Mesenteric fat pad (tissue), 1 donor: ENCODE results near the gene PRR15. TPM values are rescaled to one million over a fixed set of nuclear protein-coding genes. Genes with fewer than 3 reads are reported as not detected.

Experiments
- DNase-seq: peaks from one replicate; pipeline ENCODE4 v3.0.0-alpha.2; 2020; ENCODE audit warnings: low spot score
- total RNA-seq: library from RNA; stranded (reverse); fragmentation: NEBNext Ultra II Directional; extraction: Animal tissue kit (Norgen Biotek cat#: 25700); gene quantifications from one replicate; pipeline ENCODE4 v1.2.1, GENCODE V29; 2021
- donor health status: DM: yes; HTN: yes; CAD: no.

The PRR15 gene
- total RNA-seq, 1 donor from 2014 or later = 3.1 TPM

DNA sequence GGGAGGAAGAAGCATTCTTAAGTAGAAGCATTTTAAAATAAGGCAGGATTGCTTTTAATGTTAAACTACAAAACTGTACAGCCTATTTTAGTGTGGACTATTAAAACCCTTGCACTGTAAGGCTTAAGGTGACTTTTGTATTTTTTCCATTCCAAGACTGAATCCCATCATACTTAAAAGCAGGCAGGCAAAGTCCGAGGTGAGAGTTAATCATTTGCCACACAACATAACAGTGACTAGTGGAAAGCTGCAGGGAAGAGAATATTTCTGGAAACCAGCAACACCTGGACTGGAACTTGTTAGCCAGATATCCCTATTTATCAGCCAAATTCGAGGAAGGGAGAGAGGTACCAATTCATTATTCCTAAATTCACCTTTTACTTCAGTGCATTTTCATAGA is 3.5 kb downstream of the PRR15 start:
- no peak for DNase-seq

DNA sequence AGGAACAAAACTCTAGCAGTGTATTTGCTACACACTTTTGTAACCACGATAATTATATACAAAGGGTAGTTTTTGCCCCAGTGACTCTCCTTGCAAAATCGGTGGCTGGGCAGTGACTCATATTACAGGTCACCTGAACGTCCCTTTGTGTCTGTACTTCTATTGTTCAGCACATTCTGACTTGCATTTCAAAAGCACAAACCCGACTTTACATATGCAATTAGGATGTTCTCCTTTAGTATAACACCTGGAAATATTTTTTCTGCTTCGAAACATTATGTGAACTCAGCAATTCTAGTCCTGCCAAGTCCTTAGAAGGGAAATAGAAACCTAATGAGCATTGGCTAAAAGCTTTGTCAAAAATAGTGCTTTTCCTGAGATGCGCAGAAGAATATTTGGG is 6.0 kb downstream of the PRR15 start:
- DNase-seq = no peak

DNA sequence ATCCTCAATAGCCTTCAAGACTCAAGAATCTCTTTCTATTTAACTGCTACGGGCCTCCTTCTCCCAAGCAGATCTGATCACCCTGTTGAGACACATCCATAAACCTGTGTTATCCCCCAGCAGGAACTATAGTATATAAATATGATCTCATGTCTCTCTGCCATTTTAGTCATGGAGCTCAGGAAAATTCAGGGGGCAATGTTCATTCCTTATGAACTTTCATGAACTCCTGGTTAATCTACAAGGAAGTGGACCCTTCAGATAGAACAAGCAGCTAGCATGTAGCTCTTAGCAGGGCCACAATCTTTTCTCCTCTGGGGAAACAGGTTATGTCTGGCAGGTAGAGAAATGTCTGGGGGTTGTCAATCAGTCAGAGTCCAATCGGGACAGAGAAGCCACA is 8.9 kb downstream of the PRR15 start:
- no peak for DNase-seq

DNA sequence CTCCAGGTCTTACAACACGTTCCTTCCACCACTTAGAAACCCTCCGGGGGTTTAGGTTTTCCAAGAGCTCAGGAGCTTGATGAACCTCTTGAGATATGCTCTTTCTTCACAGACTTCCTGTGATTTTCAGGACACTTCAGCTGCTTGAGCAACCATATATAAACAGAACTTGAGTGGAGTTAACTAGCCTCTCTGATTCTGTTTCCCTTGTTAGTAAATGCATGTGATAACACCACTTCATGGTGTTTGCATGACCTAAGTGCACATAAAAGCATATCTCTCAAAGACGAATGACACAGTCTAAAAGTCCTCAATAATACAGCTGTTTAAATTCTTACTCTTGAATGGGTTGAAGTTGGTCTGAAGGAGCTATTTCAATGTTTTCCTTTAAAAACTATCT is 9.9 kb downstream of the PRR15 start:
- no peak for DNase-seq

DNA sequence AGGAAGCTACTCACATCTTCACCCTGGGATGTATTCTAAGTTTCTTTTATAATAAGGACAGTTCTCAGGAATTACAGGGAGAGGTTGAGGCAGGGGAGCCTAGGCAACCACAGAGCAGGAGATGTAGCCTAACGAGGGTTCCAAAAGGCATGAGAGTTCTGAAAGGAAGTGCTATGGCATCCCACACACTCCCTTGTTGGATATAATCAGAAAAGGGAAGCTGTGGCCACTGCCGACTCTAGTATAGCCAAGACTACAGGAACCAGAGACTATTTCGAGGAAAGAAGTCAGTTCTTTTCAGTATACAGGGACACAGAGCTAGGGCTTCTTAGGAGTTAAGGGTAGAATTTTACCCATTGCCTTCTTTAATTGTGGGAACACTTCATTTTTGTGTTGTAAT is 11.0 kb downstream of the PRR15 start:
- DNase-seq = no peak

DNA sequence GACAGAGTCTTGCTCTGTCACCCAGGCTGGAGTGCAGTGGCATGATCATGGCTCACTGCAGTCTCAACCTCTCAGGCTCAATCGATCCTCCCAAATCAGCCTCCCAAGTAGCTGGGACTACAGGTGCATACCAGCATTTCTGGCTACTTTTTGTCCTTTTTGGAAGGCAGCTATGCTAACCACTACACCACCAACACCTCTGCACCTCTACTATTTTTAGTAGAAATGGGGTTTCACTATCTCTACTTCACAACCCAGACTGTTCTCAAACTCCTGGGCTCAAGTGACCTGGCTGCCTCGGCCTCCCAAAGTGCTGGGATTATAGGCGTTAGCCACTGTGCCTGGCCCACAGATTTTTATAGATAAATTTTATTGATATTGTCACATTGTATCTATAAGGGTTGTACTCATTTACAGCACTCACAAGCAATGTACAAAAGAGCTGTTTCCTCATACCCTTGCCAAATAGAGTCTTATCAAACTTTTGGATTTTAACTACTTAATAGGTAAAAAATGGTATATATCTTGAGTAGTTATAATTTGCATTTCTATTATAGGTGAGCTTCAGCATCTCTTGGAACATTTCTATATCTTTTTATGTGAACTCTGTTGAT is 23.7 kb downstream of the PRR15 start:
- no peak for DNase-seq

DNA sequence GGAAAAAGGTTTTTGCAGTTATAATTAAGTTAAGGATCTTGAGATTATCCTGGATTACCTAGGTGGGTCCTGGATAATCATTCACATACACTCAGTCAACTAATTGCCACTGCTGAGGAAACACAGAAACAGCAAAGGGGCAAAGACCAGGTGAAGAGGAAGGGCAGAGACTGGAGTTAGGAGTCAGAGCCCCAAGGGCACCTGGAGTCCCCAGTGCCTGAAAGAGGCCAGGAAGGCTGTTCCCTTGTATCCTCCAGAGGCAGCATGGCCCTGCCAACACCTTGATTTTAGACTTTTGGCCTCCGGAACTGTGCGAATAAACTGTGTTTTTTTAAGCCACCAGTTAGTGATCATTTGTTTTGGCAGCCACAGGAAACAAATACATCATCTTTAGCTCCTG is 24.6 kb downstream of the PRR15 start:
- no peak for DNase-seq

DNA sequence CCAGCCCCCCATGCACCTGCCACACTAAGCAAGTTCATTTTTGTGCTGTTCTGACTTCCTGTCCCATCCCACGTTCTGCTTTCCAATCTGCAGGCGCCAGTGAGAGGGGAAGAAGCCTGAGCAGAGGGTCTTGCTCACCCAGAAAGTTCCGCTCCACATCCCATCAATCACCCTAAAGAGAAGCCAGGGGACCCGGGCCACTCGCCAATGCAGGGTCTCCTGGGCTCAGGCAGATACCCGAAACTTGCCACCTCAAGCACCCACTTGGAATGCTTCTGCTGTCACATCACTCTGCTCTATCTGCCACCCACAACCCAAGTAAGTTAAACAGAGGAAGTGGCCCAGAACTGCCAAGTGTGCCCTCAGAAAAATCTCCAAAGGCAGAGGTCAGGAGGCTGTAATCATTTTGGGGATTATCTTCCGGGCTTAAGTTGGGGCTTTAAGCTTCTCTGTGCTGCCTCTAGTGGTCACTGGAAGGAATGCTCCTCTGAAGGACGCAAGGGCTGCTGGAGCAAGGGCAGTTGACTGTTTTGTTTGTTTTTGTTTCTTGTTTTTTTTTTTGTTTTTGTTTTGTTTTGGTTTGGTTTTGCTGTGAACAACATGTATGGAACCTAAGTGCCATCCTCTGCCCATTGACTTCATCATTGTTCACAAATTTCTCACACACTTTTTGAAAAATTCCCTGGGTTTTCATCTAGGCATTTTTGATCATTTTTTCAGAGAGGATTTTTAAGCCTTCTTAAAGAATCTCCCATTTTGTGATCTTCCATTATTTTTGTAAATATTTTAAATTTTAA is 25.5 kb downstream of the PRR15 start:
- DNase-seq = no peak

DNA sequence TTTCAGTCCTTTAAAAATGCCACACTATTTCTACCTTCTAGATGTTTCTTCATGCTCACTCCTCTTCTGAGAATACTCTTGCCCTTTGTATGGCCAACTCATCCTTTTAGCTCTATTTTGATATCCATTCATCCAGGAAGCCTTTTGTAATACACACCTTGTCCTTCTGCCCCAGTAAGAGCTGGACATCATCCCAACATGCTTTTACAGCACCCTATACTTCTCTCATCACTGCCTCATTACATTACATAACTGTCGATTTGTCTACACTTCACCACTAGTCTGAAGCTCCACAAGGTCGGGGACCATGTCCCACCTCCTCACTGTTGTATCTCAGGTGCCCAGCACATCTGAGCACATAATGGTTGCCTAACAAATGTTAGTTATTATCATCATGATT is 29.2 kb downstream of the PRR15 start:
- no peak for DNase-seq

DNA sequence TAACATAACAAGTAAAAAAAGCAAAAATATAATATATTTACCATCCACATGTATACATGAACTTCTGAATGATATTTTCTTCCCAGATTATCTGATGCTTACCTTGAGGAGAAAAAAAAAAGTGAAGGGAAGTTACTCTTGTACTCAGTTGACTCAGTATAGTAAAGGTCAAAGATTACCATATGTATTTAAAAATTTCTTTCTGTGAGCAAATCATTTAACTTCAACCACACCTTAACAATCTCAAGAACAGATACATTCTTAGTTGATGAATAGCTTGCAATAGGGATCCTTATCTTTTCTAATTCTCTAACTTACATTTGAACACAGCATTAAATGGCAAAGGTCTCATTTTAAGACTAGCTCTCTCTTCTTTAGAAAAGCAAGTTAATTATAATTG is 29.8 kb downstream of the PRR15 start:
- DNase-seq = no peak

DNA sequence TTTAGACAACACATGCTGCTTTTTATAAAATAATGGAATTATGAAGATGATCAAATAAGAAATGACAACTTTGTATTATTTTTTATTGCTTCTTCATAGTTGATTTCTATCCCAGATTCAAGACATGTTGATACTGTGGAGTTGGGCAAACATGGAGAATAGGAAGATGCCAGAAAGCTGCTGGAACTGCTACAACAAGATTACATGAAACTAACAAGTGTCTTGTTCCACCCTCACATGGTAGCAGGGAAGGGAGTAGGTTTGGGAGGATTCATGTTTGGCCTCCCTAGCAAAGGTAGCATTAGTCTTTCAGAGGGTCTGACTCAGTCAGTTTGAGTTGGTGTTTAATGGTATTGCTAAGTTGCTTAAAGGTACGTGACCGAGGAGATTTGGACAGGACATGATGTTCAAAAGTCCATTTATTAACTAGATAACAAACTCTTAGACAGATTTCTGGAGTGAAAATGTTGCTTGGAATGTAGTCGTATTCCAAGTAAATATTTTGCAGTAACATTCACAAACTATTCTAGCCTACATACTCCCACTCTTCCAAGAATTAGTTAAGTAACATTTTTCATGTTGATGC is 33.1 kb downstream of the PRR15 start:
- DNase-seq = no peak

DNA sequence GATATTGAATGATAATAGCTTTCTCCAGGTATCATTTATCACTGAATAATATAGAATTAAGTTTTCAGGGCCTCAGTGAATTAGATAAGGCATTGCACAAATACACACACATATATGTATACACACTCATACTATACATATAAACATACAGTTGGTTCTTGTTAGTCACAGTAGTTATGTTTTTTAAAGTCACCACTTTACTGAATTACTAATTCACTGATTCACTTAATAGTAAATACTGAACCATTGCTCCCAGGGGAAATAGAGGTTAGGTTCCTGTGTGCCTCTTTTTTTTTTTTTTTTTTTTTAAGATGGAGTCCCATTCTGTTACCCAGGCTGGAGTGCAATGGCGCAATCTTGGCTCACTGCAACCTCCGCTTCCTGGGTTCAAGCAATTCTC is 33.6 kb downstream of the PRR15 start:
- DNase-seq = no peak

DNA sequence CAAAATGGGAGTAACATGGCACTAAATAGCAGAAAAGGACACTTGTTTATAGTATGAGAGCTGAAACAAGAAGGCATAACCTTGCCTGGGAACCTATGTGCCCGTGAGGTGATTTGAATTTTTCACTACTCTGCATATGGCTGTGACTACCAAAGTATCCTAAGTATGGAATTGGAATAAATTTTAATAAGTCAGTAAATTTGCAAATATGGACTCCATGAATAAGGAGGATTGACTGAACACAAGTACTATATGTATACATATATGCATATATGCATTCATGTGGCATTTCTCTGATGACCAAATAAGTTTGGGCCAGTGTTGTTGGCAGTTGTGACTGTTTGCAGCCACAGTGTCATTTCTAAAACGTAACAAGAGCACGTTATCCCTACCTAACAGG is 34.5 kb downstream of the PRR15 start:
- no peak for DNase-seq

DNA sequence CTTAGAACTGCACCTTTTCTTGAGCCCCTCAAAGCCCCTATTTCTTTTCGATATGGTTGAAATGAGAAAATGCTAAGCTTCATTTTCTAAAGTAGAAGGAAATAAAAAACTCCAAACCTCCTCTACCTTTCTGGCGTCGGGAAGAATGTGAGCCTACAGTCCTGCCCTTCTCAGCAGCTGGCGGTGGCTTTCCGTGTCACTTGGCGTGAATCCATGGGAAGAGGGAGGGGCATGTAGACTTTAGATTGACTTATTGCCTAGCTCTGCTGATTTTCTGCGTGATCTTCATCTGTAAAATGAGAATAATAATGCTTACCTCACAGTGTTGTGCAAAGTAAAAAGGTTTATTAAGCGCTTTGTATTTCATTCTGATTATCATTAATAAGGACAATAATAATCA is 35.0 kb downstream of the PRR15 start:
- DNase-seq = no peak

DNA sequence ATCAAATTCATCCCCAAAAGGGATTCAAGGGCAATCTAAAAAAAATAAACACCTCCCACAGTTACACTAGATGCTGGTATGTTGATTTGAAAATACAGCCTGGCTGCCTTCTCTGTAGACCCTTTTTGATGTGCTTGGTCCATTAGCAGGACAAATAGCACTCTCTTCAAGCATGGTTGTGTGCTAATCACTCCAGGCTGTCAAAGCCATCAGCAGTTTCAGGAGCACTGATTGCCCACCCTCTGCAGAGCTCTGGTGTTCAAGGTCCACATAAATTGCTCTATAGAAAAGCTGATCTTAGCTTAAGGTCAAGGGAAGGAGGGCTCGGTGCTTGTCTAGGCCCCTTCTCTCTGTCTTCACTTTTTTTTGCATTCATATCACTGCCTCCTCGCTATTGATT is 35.4 kb downstream of the PRR15 start:
- DNase-seq = no peak

DNA sequence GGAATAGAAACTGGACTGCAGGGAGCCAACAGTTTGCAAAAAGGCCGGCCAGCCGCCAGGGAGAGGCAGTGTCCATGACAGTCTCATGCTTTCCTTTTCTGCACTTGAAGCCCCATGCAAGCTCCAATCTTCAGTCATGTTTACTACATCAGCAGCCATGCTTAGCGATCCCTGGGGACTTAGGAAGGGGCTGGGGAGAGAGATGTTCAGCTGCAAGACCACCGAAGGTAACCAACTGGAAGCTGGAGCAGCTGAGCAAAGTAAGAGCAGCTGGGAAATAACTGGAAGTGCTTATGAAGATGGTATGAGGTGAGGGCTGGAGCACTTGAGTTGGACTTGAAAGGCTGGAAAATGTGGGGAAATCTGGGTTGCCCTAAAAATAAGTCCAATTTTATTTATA is 37.0 kb downstream of the PRR15 start:
- no peak for DNase-seq

DNA sequence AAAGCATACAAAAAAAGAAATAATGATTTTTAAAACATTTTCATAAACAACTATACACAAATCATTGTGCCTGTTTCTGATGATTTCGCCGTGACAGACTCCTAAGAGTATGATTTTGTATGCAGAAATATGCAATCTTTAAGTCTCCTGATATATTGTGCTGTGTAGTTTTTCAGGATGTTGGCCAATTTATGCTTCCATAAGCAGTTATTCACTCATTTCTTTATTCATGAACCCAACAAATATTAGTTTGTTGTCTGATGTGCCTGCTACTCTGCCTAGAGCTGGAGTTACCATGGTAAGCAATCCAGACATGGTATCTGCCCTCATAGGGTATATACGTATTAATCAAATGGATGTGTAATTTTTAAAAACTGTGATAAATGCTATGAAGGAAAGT is 40.4 kb downstream of the PRR15 start:
- DNase-seq = no peak

DNA sequence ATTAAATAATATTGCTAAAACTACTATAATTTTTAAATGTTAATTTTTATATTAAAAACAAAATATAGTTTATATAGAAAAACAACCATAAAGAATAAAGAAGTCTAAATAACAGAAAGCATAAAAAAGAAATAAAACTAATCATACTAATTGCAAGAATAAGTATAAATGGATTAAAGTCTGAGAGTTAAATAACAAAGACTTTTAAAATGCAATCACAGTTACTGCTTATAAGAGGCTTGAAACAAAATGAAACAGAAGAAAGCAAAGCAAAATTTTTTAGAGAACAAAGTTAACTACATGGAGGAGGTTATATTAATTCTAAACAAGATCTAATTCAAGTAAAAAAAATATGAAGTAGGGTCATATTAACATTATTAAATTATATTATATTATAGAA is 41.1 kb downstream of the PRR15 start:
- DNase-seq = no peak

DNA sequence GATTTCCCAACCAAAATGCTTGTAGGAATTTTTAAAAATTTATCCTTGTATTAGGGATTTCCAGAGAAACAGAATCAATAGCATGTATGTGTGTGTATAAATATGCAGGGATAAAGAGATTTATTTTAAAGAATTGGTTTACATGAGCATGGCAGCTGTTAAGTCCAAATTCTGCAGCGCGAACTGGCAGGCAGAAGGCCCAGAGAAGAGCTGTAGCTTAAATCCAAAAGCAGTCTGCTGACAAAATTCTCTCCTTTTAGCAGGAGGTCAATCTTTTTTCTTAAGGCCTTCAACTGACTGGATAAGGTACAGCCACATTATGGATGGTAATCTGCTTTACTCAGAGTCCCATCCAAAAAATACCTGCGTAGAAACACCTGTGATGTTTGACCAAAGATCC is 42.0 kb downstream of the PRR15 start:
- no peak for DNase-seq

DNA sequence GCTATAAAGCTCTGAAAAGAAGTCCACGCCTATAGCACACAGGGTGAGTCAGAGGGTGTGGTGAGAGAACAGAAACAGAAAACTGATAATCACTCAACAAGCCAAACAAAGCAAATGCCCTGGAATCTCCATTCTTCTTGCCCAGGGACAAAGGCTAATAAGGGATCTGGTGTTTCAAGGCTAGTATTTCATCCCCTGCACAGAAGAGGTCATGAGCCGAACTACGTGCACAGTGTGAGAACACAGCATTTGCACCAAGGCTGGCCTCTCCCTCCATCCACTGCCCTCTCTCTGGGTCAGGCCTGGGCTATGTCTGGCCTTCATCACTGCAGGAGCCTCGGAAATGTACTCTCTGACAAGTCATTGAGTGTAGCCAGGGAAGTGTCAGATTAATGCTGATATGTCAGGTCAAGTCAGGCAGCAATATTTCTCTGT is 42.7 kb downstream of the PRR15 start:
- DNase-seq = no peak

DNA sequence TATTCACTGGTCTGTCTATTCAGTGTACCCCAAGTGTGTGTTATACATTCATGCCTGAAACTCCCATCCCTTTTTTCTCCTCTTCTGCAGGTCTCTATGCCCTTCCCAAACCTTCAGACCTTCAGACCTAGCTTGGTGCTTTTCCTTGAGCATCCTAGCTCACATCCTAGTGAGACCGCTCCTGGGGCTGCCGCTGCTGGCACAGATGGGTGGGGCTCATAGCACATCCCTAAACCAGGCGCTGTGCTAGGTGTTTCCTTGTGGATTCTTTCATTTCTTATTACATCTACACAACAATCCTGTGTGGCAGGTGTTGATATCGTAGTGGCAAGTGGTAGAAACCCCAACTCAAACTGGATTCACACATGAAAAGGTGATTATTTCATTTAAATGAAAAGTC is 43.2 kb downstream of the PRR15 start:
- DNase-seq = no peak

DNA sequence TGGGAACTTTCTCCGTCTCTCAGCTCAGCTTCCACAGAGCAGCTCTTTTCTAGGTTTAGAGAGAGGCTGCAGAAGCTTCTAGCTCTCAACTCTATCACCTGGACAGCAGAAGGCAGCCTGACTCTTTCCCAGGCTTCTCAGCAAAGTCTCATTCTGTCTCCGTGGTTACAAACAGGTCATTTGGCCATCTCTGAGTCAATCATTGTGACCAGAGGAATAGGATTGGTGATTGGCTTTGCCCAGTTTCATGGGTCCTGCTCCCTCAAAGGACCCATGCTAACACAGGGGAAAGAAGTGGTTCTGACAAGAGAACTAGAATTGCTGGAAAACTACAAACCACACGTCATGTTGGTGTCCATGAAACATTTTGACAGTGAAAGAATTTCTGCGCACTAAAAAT is 43.6 kb downstream of the PRR15 start:
- DNase-seq = no peak

DNA sequence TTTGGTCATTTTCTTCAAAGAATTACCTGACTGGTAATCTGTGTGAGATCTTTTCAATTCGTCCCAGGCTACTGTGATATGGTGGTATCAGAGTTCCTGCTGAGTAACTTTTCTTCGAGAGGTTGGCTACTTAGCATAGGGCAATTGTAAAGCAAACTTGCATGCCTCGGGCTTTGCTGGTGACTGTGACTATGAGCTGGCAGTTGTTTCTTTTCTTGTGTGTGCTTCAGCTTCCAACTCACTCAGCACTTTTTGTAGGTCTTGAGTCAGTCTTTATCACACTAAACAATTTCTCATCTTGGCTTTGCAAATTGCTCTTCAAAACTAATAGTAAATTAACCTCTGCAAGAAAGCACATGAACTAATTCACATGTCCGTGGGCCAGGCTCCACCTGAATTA is 44.3 kb downstream of the PRR15 start:
- no peak for DNase-seq
